Kidney (tissue), 14 donors: ENCODE data around the gene CDKN2B. TPM values are rescaled to one million over a fixed set of nuclear protein-coding genes. Genes with fewer than 3 reads are reported as not detected.

Source experiments
- DNase-seq, 5 donors: peaks; one replicate each; pipeline ENCODE4 v3.0.0-alpha.2; 2013 to 2020
- FAIRE-seq: peaks from 2 replicates; lab custom pipeline; 2012; peaks lifted over from hg19 to GRCh38; lab: Jason Lieb, UNC
- H3K27ac ChIP-seq, 2 donors: one replicate each; pipeline ENCODE4 v1.7.0; 2013; ENCODE audit warnings: low read depth in 2 of 2, low read length in 2 of 2, inconsistent platforms in 1 of 2
- H3K27me3 ChIP-seq: one replicate; pipeline ENCODE4 v1.7.1; 2013; ENCODE audit warnings: low read length, inconsistent platforms; ENCODE audit not compliant: control insufficient read depth, insufficient read depth
- H3K36me3 ChIP-seq, 3 donors: one replicate each; pipeline versions ENCODE4 v1.7.0 to v1.7.1; 2013; ENCODE audit warnings: low read length in 3 of 3, control low read depth in 1 of 3, inconsistent platforms in 1 of 3; ENCODE audit not compliant: insufficient read depth in 3 of 3, control insufficient read depth in 2 of 3
- H3K4me1 ChIP-seq, 3 donors: one replicate each; pipeline versions ENCODE4 v1.7.0 to v1.7.1; 2013; ENCODE audit warnings: low read length in 3 of 3, inconsistent platforms in 1 of 3, low read depth in 1 of 3; ENCODE audit not compliant: control insufficient read depth in 2 of 3, insufficient read depth in 2 of 3
- H3K4me3 ChIP-seq, 3 donors: one replicate each; pipeline versions ENCODE4 v1.7.0 to v1.8.1; 2013; ENCODE audit warnings: low read length in 3 of 3, control low read depth in 1 of 3, inconsistent platforms in 1 of 3
- H3K9ac ChIP-seq, 3 donors: one replicate each; pipeline versions ENCODE4 v1.7.0 to v1.7.1; 2013; ENCODE audit warnings: low read length in 3 of 3, control low read depth in 1 of 3, inconsistent platforms in 1 of 3
- H3K9me3 ChIP-seq, 3 donors: one replicate each; pipeline versions ENCODE4 v1.7.0 to v1.7.1; 2013; ENCODE audit warnings: low read length in 3 of 3, control low read depth in 1 of 3, inconsistent platforms in 1 of 3; ENCODE audit not compliant: control insufficient read depth in 2 of 3, insufficient read depth in 1 of 3
- intact Hi-C: fragments of 100-400 bp; cut with DNase I; formaldehyde crosslinking; loops from one replicate; pipeline ENCODE4 v1.11.1; 2022
- polyA plus RNA-seq: library from polyadenylated mRNA; stranded (reverse); fragments of 350-450 nt; fragmentation: Illumina TruSeq; extraction: RNeasy Lipid Tissue Mini Kit (QIAGEN cat#74804); gene quantifications from one replicate; pipeline ENCODE4 v1.2.3, GENCODE V29; 2014; ENCODE audit warnings: low read depth, low replicate concordance; ENCODE audit not compliant: insufficient read depth
- total RNA-seq: library from RNA; stranded (reverse); fragmentation: NEBNext Ultra II Directional; extraction: Animal tissue kit (Norgen Biotek cat#: 25700); gene quantifications from one replicate; pipeline ENCODE4 v1.2.1, GENCODE V29; 2021
- TF ChIP-seq, protein P1 (sequence below): IDR thresholded peaks from 3 replicates; pipeline ENCODE4 v1.5.1; 2012; ENCODE audit warnings: mild to moderate bottlenecking, moderate library complexity, borderline replicate concordance; ENCODE audit not compliant: insufficient read depth; ENCODE audit errors: extremely low read depth
- donor health status: control.
- donor health status: control.
- donor health status: control.
- donor health status: control.
- donor health status: control.
- donor health status: DM: yes; HTN: yes; CAD: no.
- donor health status: Normal renal cell carcinoma (clear cell type).

Gene CDKN2B
- total and polyA plus RNA-seq, 2 donors from 2014 or later: 0.30 to 1.8 TPM

DNA sequence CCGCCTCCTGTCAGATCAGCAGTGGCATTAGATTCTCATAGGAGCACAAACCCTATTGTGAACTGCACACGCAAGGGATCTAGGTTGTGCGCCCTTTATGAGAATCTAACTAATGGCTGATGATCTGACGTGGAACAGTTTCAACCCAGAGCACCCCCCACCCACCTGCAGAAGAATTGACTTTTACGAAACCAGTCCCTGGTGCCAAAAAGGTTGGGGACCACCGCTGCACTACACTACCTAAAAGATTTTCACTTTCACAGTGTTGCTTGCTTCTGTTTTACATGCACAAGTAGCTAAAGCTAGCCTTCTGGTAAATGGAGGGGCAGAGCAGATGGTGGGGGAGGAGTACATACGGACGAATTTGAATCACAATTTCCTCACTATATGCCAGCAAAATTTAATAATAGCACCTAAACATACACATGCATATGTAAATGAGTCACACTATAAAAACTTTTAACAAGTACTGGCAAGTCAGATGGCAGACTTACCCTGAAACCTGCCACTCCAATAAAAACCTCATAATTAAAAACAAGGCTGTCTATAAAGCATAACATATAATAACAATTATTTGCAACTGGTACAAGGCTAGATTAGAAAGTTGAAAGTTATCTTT is 24.0 kb upstream of the CDKN2B start:
- TF ChIP-seq, protein P1, sequence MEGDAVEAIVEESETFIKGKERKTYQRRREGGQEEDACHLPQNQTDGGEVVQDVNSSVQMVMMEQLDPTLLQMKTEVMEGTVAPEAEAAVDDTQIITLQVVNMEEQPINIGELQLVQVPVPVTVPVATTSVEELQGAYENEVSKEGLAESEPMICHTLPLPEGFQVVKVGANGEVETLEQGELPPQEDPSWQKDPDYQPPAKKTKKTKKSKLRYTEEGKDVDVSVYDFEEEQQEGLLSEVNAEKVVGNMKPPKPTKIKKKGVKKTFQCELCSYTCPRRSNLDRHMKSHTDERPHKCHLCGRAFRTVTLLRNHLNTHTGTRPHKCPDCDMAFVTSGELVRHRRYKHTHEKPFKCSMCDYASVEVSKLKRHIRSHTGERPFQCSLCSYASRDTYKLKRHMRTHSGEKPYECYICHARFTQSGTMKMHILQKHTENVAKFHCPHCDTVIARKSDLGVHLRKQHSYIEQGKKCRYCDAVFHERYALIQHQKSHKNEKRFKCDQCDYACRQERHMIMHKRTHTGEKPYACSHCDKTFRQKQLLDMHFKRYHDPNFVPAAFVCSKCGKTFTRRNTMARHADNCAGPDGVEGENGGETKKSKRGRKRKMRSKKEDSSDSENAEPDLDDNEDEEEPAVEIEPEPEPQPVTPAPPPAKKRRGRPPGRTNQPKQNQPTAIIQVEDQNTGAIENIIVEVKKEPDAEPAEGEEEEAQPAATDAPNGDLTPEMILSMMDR: no peak
- H3K4me1 ChIP-seq: no peaks in the 10 kb centered on the region
- intact Hi-C loops: no loop called here
- H3K36me3 ChIP-seq: no peaks in the 10 kb centered on the region
- no peaks in the 10 kb centered on the region for H3K27me3 ChIP-seq
- H3K27ac ChIP-seq: no peak overlapping the region
- no peak overlapping the region for H3K9ac ChIP-seq
- H3K9me3 ChIP-seq: no peaks in the 10 kb centered on the region
- FAIRE-seq: no peak
- H3K4me3 ChIP-seq: no peak overlapping the region
- DNase-seq: no peak

DNA sequence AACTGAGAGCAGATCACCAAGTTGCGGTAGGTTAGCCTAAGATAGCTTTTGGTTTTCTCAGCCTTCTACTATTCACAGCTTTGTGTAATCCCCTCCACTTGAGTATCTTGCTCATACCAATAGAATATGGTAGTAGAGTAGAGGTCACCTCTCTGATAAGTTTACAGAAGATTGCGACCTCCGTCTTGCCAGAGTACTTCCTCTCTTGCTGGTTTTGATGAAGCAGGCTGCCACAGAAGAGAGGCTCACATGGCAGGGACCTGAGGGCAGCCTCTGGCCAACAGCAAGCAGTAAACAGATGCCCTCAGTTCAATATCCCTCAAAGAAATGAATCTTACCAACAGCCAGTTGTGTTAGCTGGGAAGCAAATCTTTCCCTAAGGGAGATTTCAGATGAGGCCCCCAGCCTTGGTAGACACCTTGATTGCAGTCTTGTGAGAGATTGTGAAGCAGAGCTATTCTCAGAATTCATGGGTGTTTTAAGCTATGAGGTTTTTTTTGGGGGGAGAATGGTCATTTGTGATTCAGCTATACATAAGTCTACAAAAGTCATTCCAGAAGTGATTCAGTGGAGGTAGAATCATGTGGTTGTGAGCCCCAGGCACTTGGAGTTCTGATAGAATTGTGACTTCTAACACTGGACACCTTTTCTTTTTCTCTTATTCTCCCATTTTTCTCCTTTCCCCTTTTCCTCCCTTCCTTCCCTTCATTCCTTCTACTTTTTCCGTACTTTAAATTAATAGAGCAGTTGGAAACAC is 22.7 kb upstream of the CDKN2B start:
- FAIRE-seq: no peak

DNA sequence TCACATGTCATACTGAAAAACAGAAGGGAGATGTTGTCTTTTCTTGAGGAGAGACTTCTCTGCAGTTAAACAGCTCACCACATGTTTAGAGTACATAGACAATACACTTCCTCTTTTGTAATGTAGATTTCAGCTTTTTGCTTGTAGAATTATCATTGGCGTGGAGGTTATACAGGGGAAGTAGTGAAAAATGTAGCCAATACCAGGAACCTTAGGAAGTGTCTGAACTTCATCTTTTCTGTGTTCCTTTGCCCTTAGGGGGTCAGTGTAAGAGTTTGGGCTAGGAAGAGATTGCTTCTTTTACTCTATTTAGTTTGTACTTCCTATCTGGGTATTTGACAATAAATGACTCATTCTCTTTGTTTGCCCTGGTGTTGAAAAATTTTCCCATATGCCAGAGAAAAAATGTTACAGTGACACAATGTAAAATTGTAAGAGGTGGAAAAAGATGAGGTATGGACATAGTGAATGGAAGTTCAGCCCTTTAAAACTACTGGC is 21.0 kb upstream of the CDKN2B start:
- H3K9ac ChIP-seq: no peak overlapping the region
- intact Hi-C loops: no loop called here
- no peaks in the 10 kb centered on the region for H3K36me3 ChIP-seq
- TF ChIP-seq, protein P1: no peak
- no peak for FAIRE-seq
- no peaks in the 10 kb centered on the region for H3K4me1 ChIP-seq
- H3K27me3 ChIP-seq: no peaks in the 10 kb centered on the region
- H3K4me3 ChIP-seq: no peak overlapping the region
- H3K9me3 ChIP-seq: no peaks in the 10 kb centered on the region
- DNase-seq: no peak
- no peak overlapping the region for H3K27ac ChIP-seq

More for the DNA sequence above, 22.7 kb upstream of the CDKN2B start:
- Histone ChIP-seq H3K27ac (no peak overlapping the region), H3K4me3 (no peak overlapping the region), H3K36me3 (no peaks in the 10 kb centered on the region), H3K27me3 (no peaks in the 10 kb centered on the region), H3K9ac (no peak overlapping the region), H3K9me3 (no peaks in the 10 kb centered on the region), H3K4me1 (no peaks in the 10 kb centered on the region)
- TF ChIP-seq, protein P1: no peak
- no peak for DNase-seq
- intact Hi-C loops: no loop called here
